HG03139 (cell line): ENCODE results near the gene WDR88.
"Not testable (repeated sequence)": the region's sequence is repeated elsewhere in the genome, so short reads cannot be mapped to it uniquely, and the experiment has no call there.

Experiments
- ATAC-seq: cut with Tn5 transposase; IDR thresholded peaks from one replicate; pipeline ENCODE4 v1.9.1; 2021; ENCODE audit not compliant: unreplicated experiment

Gene WDR88

DNA sequence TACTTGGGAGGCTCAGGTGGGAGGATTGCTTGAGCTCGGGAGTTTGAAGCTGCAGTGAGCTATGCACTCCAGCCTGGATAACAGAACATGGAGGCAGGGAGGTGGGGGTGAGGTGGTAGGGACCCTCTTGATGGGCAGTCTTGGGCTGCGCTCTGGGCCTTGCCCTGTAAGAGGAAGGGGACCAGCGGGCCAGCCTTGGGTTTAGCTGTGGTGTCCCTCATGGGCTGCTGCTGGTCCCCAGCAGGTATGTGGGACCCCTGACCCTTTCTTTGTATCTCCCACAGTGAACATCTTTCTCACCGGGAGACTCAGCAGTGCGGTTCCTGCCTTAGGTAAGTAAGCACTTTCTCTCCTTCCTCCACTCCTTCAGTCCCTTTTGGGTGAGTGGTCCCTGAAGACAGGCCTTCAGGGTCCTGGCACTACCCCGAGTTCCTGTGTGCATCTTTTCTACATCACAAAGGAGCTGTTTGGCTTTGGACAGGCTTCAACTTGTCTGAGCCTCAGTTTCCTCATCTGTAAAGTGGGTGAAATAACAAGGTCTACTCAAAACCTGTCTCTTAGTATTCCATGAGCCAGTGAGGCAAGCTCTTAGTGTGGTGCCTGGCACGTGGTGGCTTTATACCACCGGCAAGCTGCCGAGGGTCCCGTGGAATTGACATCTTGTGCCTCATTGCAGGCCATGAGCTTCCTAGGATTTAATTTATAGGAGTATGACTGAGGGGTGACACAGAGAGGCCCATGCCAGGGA is 64.7 kb downstream of the WDR88 start:
- ATAC-seq, result no peak

DNA sequence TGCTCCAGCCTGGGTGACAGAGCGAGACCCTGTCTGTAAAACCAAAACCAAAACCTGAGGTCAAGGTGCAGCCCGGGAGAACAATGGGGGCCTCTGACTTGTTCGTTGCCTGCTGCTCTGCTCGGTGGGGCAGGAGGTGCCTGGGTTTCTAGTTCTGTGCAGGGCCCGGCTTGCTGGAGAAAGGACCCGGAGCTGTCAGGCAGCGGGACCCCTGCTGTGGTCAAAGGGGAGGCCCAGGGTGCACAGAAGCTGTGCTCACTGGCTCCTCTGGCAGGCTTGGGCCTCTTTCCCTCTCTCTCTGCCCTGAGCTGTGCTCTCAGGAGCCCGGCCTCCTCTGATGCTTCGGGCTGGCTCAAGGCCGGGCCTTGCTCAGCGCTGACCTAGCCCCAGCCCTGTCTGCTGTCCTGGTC is 65.7 kb downstream of the WDR88 start:
- no peak for ATAC-seq

DNA sequence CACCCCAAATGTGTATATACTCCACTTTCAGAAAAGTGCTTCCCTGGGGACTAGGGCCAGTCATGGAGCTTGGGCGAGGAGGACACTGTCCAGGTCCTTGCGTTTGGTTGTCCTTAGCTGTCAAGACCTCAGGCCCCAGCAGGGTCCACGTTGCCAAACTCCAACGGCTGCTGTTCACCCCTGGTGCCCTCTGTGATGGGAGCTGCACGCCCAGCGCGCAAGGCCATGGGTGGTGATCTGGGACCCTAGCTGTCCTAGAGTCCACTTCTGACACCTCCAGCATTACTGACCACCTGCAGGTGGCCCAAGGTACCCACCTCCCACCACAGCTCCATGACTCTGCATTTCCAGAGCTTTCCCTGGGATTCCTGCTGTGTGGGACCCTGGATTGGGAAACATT is 66.3 kb downstream of the WDR88 start:
- ATAC-seq, result no peak

DNA sequence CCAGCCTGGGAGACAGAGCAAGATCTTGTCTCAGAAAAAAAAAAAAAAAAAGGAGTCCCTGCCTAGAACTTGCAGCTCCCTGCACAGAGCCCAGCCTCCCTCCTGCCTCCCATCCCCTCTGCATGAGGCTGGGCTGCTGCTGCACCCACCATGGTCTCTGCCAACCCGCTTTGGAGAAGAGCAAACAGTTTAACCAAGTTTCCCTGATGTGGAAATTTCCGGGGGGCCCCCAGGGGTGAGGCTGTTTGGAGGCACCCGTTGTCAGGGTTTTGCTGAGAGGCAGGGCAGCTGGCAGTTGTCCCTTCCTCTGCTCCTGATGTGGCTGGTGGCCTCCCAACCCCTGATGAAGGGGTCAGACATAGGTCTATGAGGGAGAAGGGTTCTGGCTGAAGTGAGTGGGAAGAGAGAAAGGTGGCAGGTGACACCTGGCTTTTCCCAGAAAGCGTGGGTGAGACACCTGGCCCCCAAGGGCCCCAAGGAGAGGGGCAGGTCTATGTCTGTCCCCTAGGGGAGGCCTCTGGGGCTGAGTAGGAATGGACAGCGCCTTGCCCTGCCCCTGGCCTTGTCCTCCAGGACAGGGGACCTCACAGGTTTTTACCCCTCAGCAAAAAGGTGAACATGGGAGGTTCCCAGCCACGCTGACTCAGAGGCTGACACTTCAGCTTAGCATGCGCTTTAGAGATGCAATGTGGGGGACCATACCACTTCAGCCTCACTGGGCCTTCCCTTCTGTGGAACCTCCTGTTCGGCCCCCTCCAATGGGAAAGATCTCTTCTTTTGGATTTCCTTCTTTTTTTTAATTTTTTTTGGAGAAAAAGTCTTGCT is 67.7 kb downstream of the WDR88 start:
- no peak for ATAC-seq

DNA sequence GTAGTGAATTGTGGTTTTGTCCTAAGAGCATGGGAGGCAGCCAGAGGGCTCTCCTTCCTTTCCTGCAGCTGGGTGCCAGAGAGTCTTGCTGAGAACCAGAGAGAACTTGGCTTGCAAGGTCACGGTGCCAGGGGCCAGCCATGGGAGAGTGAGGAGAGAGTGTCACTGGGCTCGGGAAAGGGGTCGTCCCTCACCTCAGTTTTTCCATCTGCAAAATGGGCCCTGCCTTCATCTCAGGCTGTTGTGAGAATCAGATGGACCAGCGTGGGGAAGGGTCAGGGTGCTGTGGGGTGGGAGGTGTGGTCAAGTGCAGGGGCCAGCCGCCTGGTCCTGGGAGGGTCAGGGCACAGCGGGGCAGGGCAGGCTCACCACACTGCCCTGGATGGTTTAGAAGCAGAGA is 69.6 kb downstream of the WDR88 start:
- no peak for ATAC-seq

DNA sequence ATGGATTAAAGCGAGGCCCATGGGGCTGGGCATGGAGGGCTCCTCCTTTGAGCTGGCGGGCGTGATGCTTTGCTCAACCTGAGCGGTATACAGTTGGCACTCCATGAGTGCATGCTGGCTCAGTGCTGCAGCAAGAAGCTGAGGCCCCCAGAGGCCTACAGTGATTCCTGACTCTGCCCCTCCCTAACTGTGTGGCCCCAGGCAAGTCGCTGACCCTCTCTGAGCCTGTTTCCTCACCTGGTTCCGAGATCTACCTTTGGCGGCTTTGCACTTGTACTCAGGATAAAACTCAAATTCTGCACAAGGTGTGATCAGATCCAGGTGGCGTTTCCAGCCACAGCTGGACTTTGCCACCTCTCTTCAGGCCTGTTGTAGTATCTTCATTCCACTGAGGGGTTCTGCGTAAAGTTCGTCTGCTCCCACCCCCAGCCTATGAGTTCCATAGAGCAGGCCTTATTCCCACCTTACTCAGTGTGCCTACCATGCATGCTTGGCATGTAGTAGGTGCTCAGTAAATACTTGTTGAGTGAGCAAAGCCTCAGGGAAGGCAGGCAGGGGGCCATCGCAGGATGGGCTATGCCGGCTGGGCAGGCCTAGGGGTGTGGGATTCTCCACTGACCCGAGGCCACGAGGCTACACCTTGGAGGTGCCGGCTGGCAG is 70.1 kb downstream of the WDR88 start:
- ATAC-seq, result no peak

DNA sequence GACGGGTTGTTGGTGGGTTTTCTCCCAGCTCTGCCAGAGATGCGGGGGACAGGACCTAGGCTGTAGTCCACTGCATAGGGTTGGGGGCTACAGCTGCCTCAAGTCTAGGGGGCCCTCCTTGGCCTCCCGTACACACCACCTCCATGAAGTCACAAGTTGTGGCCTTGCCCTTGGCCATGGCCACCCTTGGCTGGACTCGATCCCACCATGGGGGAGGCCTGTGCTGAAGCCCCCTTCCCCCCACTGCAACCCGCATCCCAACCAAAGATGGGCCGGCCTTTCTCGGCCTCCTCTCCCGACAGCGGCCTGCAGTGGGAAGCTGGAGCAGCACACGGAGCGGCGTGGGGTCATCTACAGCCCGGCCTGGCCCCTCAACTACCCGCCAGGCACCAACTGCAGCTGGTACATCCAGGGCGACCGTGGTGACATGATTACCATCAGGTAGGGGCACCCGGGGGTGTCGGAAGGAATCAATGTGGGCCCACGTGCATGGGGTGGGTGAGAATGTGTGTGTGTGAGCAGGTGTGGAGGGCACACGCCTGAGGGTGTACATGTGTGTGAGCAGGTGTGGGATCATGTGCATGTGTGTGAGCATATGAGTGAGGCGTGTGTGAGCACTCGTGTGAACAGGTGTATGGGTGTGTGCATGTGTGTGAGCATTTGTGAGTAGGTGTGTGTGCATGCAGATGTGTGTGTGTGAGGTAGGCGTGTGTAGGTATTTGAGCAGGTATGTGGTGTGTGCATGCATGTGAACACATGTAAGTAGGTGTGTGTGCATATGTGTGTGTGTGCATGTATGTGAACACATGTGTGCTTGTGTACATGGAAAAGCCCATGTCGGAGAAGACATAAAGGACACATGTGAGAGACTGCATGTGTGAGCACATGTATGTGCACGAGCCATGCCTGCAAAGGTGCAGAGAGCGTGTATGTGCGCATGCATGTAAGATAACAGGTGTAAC is 70.9 kb downstream of the WDR88 start:
- no peak for ATAC-seq

DNA sequence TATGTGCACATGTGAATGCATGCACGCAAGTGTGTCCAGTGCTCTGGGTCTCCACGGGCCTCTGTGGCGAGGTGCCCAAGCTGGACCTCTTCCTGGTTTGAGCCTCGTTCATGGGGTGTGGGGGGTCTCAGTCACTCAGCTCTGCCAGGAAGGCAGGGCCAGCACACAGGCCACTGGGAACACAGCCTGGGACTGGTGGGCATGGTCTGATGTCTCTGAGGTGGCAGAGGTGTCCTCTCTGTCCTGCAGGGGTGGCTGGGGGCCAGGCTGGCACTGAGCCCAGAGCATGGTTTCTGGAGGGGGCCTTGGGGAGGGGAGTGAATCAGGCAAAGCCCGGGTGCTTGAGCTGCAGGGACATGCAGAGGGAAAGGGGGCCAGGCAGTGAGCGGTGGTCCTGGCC is 71.6 kb downstream of the WDR88 start:
- ATAC-seq, result no peak

DNA sequence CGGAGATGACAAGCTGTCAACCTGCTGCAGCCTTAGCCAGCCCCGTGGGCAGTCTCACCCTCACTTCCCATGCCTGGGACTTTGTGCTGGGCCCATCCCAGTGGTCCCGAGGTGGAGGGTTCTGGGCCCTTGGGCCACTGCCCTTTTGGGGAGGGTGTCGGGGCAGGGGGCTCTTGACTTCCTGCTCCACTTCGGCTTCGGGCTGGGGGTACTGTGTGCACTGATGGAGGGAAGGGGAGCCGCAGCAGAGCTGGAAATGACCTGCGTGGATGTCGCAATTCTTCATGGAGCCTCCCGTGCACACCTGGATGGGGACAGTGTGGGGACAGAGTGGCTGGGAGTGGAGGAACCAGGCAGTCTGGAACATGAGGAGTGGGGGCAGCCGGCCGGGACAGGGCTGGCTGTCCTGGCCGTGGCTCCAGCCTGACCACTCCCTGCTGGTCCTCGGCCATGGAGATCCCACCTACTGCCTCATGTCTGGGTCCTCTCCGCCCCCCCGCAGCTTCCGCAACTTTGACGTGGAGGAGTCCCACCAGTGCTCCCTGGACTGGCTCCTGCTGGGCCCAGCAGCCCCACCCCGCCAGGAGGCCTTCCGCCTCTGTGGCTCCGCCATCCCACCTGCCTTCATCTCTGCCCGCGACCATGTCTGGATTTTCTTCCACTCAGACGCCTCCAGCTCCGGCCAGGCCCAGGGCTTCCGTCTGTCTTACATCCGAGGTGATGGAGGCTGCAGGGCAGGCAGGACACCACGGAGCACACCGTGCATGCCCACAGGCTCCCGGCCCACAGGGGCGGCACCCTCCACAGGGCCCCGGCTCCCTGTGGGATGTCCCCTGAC is 72.4 kb downstream of the WDR88 start:
- ATAC-seq, result no peak

DNA sequence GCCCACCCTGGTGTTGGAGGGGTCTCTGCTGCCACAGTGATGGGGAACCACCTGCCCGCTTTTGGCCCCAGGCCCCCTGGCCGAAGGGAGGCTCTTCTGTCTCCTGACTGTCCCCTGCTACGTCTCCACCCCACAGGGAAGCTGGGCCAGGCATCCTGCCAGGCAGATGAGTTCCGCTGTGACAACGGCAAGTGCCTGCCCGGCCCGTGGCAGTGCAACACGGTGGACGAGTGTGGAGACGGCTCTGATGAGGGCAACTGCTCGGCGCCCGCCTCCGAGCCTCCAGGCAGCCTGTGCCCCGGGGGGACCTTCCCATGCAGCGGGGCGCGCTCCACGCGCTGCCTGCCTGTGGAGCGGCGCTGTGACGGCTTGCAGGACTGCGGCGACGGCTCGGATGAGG is 73.2 kb downstream of the WDR88 start:
- no peak for ATAC-seq

DNA sequence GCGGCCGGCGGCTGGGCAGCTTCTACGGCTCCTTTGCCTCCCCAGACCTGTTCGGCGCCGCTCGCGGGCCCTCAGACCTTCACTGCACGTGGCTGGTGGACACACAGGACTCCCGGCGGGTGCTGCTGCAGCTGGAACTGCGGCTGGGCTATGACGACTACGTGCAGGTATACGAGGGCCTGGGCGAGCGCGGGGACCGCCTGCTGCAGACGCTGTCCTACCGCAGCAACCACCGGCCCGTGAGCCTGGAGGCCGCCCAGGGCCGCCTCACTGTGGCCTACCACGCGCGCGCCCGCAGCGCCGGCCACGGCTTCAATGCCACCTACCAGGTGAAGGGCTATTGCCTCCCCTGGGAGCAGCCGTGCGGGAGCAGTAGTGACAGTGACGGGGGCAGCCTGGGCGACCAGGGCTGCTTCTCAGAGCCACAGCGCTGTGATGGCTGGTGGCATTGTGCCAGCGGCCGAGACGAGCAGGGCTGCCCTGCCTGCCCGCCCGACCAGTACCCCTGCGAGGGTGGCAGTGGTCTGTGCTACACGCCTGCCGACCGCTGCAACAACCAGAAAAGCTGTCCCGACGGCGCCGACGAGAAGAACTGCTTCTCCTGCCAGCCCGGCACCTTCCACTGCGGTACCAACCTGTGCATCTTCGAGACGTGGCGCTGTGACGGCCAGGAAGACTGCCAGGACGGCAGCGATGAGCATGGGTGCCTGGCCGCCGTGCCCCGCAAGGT is 73.8 kb downstream of the WDR88 start:
- ATAC-seq, result no peak

DNA sequence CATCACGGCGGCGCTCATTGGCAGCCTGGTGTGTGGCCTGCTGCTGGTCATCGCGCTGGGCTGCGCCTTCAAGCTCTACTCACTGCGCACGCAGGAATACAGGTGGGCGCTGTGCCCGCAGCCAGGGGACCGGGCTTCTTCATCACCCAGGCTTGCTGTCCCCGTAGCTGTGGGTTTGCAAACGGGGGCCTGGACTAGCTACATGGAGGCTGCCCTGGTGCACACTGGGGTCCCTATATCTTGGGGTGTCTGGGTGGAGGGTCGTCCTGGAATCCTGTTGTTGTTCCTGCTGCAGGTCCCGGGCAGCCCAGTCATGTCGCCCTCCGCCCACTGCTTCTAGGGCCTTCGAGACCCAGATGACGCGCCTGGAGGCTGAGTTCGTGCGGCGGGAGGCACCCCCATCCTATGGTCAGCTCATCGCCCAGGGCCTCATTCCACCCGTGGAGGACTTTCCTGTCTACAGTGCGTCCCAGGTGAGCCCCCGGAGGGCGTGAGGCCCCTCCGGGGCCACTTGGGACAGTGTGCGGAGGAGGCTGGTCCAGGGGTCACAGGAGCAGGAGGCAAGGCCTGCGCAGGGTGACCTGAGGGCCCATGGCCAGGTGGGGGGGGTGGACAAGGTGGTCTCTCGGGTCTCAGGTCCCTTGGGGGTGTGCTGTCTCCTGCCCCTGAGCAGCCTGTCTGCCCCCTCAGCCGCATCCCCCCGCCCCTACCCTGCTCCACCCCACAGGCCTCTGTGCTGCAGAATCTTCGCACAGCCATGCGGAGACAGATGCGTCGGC is 74.5 kb downstream of the WDR88 start:
- ATAC-seq, result no peak

DNA sequence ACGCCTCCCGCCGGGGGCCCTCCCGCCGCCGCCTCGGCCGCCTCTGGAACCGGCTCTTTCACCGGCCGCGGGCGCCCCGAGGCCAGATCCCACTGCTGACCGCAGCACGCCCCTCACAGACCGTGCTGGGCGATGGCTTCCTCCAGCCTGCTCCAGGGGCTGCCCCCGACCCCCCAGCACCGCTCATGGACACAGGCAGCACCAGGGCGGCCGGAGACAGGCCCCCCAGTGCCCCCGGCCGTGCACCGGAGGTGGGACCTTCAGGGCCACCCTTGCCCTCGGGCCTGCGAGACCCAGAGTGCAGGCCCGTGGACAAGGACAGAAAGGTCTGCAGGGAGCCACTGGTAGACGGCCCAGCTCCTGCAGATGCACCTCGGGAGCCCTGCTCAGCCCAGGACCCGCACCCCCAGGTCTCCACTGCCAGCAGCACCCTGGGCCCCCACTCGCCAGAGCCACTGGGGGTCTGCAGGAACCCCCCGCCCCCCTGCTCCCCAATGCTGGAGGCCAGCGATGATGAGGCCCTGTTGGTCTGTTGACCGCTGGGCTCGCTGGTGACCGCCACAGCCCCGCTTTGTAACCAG is 75.2 kb downstream of the WDR88 start:
- ATAC-seq, result no peak

DNA sequence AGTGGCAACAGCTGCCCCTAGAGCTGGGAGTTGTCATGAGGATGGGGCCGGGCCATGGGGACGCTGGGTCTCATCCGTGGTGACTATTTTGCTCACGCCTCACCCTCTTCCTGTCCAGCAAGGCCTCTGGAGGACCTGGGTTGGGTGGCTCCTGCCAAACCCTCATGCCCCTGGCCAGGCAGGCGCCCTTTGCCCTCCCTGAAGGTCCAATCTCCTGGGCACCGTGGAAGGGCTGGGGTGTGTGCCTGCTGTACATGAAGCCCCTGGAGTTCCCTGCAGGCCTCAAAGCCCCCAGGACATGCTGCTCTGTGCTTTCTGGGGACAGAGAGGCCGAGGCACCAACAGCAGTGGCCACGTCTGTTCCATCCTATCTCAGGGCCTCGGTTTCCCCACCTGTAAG is 76.0 kb downstream of the WDR88 start:
- ATAC-seq, result no peak

DNA sequence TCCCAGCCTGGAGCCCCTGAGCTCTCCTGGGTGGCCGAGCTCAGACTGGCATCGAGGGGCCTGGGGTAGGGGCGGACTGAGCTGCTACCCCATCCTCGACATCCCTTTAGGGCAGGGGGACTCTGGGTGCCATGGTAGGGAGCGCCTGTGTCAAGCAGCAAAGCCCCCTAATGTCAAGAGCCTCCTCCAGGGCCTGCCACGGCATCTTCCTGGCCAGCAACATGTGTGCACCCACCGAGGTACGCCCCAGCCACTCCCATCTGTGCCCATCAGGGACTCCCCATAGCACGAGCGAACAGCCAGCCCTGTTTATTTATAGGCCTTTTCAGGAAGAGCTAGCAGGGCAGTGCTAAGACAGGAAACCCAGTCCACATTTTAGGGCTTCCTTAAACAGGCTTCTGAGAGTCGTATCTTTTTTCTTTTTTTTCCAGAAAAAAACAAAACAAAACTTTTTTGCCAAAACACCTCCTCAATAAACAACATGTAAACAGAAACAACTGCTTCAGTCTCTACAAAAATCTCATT is 76.5 kb downstream of the WDR88 start:
- no peak for ATAC-seq

DNA sequence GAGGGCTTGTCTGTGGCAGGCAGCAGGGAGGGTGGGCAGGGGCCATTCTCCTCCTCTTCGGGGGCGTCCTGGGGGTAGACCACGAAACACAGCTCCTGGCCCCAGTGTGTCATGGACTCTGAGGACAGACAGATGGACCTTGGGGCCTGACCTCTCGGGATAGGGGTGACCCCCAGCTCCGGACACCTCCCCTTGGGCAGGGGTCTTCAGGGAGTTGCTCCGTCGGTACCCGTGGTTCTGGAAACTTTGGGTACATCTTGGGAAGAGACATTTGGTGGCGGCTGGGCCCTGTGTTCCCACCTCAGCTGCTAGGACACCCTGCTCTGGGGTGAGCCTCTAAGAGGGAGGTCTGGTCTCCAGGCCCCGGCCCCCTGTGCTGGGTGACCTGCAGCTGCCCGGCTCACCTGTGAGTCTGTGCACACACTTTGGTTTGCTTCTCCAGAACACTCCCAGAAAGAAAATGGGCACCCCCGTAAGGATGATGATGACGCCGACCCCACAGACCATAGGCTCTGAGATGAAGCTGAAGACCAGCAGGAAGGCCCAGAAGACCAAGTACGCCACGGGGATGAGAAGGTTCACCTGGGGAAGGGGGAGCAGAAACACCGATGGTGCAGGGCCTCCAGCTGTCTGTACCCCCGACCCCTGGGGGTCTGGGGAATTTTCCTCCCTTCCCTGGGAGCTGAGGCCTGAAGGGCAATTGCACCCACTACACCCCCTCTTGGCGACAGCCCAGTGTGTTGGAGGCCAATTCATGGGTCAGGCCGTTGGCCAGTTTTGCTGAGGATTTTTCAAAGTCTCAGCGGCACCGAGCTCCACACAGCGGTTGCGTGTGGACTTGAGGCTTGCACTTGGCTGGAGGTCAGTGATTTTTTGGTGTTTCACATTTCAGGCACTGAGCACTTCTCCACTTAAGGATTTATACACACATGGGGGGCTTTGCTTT is 77.3 kb downstream of the WDR88 start:
- no peak for ATAC-seq

DNA sequence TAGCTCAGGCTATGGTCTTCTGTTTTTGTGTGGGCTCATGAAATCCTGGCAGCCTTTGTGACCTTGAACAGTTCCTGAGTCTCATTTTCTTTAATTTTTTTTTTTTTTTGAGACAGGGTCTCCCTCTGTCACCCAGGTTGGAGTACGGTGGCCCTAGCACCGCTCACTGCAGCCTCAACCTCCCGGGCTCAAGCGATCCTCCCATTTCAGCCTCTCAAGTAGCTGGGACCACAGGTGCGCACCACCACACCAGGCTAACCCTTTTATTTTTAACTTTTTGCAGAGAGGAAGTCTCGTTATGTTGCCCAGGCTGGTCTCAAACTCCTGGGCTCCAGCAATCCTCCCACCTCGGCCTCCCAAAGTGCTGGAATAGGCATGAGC is 77.9 kb downstream of the WDR88 start:
- not testable (repeated sequence) for ATAC-seq
